GM18907 (cell line): Measurements from ENCODE around the gene U2AF2.

ENCODE experiments used
- ATAC-seq: cut with Tn5 transposase; IDR thresholded peaks from one replicate; pipeline ENCODE4 v1.9.1; 2021; ENCODE audit warnings: mild to moderate bottlenecking, moderate library complexity; ENCODE audit not compliant: unreplicated experiment

The U2AF2 gene

DNA sequence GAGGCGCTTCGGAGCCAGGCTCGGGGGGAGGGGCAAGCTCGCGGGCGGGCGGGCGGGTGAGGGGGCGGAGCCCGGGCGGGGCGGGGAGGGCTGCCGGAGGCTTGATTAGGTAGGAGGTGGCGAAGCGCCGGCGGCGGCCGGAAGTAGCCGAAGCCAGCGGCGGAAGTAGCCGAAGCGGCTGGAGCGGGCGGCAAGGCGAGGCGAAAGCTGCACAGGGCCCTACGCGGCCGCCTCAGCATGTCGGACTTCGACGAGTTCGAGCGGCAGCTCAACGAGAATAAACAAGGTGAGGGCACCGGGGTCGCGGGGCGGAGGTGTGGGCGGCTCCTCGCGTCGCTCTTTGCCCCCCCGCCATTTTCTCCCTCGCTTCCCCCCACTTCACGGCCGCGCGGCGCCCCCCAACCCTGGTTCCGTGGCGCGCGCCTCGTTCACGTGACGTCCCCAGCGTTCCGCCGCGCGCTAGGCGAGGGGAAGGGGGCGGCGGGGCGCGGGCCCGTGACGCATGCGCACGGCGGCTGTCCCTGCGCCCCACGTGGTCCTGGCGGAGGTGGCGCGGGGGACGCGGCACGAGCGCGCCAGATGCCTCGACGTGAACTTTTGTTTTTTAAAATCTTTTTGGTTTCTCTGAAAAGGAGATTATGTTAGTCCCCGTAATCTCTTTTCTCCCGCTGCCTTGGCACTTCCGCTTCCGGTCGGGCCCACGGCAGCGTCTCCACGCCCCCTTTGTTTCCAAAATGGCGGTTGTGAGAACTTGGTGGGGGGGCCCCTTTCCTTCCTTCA lies at the start of gene U2AF2:
Gene U2AF2, plus strand, starts transcription at position 168 of the 780 bp plus-strand sequence. Its CDS starts 70 bp downstream, at position 238.
- ATAC-seq: peak; percentile 43

DNA sequence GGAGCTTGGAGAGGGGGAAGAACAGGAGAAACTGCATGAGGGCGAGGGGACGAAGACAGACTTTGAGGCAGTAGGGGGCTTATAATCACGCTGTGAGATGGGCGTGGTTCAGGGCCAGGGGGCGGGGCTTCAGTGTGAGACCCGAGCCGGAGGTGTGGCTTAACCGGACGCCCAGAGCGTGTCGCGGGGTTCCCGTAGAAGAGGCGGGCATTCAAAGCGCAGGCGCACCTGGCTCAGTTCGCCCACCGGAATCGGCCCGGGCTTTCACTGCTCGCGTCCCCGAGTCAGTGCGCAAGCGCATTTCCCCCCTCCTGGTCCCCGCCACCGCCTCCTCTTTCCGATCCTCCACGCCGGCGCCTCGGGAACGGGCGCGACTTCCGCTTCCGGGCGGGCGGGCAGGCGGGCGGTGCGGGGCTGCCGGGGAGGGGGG lies 49.6 kb upstream of the U2AF2 start:
- peak; percentile 72 for ATAC-seq

DNA sequence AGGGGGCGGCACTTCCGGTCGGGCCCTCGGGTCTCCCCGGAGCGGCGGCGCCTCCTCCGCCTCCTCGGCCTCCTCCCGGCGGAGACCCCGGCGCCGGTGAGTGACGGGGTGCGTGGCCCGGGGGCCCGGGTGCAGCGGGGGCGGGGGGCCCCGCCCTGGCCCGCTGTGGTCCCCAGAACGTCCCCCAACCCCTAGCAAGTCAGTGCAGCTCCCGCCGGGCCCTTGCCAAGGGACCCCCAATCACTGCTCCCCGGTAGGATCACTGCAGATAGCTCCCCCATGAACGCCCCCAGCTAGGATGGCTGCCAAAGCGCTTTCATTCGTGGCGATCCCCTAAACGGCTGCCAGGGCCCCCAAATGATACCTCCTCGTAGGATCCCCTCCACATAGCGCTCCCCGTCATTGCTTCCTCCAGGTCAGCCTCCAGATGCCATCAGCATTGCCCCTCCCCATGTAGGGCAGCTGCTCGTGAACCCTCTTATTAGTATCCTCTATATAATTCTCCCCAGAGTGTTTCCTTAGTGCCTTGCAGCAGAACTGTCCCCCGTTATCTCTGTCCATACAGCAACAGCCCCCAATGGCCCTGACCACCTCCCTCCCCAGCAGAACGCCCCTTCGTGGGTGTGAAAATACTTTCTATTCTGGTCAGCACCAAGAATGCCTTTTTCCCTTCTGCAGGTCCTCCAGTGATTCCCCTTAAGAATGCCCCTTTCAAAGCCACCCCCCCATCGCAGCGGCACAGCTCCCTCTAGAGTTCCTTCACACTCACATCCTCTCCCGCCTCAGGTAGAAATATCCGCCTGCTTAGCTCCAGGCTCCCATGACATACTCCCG lies 49.0 kb upstream of the U2AF2 start, which contains the start of gene ZNF865:
Gene ZNF865, plus strand, starts transcription at position 11 of the 834 bp plus-strand sequence. CDS start 7,972 bp downstream, outside the sequence.
- ATAC-seq: peak; percentile 34

DNA sequence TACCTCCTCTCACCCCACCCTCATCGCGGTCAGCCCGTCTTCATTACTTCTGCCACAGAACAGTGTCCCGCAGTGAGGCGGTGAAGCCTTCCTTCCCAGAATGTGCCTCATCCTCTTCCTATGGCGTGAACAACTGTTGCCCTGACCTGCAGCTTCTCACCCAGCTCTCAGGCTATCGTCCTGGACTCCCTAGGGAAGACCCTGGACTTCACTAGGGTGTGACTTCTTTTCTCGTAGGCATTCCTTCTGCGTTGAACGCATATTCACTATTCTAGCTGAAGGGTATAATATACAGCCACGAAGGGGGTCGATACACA lies 48.4 kb upstream of the U2AF2 start:
- ATAC-seq: no peak

DNA sequence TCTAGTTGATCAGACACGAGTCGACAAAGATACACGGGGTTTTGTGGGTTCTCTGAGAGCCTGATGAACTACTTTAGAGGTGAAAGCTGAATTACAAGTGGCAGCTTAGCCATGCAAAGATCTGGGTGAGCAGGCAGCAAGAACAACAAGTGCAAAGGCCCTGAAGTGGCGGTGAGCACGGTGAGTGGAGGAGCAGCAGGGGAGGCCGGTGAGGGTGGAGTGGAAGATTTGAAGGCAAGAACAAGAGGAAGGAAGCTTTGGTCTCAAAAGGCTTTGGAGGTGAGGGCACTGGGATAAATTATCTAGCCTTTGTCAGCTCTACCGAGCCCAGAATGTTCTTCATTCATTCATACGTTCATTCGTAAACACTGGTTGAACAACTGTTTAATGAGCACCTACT lies 48.0 kb upstream of the U2AF2 start:
- no peak for ATAC-seq

DNA sequence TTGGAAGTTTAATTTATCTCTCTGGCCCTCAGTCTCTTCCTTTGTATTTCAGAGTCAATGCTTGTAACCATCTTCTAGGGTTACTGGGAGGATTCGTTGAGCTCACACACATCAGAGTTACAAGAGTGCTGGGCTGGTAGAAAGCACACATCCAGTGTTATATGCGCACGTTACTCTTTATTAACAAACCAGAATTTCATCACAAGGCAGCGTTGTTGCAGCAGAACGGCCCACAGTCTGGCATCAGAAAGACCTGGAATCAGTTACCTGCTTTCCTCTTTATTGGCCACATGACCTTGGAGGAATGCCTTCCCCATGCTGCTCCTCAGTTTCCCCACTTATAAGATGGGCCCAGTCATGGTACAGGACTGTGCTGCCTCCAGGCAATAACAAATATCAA lies 45.5 kb upstream of the U2AF2 start:
- no peak for ATAC-seq

GRCh38 chr19:55611300-55611982 lies 43.4 kb upstream of the U2AF2 start:
- no peak for ATAC-seq

- ATAC-seq: no peak
These were observed 42.7 kb upstream of the U2AF2 start for GRCh38 chr19:55611983-55612645.

GRCh38 chr19:55613396-55613795 lies 41.4 kb upstream of the U2AF2 start:
- ATAC-seq: no peak

- ATAC-seq: no peak
These were observed 40.7 kb upstream of the U2AF2 start for GRCh38 chr19:55613930-55614710.

DNA sequence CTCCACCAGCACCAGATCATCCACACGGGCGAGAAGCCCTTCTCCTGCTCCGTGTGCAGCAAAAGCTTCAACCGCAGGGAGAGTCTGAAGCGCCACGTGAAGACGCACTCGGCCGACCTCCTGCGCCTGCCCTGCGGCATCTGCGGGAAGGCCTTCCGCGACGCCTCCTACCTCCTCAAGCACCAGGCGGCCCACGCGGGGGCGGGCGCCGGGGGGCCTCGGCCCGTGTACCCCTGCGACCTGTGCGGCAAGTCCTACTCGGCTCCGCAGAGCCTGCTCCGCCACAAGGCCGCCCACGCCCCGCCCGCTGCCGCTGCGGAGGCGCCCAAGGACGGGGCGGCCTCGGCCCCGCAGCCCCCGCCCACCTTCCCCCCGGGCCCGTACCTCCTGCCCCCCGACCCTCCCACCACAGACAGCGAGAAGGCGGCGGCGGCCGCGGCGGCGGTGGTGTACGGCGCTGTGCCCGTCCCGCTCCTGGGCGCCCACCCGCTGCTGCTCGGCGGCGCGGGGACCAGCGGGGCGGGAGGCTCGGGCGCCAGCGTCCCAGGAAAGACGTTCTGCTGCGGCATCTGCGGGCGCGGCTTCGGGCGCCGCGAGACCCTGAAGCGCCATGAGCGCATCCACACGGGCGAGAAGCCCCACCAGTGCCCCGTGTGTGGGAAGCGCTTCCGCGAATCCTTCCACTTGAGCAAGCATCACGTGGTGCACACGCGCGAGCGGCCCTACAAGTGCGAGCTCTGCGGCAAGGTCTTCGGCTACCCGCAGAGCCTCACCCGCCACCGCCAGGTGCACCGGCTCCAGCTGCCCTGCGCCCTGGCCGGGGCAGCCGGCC lies 39.9 kb upstream of the U2AF2 start:
- no peak for ATAC-seq

DNA sequence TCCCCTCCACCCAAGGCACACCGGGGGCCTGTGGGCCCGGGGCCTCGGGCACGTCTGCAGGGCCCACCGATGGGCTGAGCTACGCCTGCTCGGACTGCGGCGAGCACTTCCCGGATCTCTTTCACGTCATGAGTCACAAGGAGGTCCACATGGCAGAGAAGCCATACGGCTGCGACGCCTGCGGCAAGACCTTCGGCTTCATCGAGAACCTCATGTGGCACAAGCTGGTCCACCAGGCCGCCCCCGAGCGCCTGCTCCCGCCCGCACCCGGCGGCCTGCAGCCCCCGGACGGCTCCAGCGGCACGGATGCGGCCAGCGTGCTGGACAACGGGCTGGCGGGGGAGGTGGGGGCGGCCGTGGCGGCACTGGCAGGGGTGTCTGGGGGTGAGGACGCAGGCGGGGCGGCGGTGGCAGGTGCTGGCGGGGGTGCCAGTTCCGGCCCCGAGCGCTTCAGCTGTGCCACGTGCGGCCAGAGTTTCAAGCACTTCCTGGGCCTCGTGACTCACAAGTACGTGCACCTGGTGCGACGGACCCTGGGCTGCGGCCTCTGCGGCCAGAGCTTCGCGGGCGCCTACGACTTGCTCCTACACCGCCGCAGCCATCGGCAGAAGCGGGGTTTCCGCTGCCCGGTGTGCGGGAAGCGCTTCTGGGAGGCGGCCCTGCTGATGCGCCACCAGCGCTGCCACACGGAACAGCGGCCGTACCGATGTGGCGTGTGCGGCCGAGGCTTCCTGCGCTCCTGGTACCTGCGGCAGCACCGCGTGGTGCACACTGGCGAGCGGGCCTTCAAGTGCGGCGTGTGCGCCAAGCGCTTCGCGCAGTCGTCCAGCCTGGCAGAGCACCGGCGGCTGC lies 39.1 kb upstream of the U2AF2 start:
- ATAC-seq: no peak

GRCh38 chr19:55616395-55616875 lies 38.4 kb upstream of the U2AF2 start:
- no peak for ATAC-seq

GRCh38 chr19:55617426-55617825 lies 37.4 kb upstream of the U2AF2 start:
- ATAC-seq: no peak

DNA sequence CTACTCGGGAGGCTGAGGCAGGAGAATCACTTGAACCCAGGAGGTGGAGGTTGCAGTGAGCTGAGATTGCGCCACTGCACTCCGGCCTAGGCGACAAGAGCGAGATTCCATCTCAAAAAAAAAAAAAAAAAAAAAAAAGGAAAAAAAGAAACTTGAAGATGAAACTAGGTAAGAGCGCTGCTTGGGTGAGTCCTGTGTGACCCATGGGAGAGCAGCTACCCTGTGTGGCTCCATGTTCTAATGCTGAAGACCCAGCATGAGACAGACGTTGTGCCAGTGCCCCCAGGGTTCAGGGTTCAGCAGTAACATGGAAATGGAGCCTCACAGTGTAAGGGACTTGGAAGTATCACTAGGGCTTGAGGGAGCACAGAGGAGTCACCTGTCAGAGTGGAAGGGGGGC lies 36.4 kb upstream of the U2AF2 start:
- no peak for ATAC-seq

DNA sequence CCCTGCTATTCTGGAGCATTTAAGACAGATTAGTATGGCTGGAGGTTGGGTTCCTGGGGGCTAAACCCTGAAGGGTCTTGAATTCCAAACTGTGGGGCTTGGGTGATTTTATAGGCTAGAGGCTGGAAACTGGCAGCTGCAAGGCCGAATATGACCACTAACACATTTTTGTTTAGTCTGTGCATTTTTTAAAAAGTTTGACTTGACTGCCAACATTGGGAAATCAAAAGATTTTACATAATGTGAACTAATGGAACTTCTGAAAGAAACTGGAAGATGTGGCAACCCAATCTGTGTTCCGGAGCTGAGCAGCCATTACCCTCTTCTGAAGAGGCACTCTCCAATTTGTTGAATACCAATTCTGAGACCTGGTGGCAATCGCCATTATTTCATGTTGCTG lies 35.5 kb upstream of the U2AF2 start:
- no peak for ATAC-seq

DNA sequence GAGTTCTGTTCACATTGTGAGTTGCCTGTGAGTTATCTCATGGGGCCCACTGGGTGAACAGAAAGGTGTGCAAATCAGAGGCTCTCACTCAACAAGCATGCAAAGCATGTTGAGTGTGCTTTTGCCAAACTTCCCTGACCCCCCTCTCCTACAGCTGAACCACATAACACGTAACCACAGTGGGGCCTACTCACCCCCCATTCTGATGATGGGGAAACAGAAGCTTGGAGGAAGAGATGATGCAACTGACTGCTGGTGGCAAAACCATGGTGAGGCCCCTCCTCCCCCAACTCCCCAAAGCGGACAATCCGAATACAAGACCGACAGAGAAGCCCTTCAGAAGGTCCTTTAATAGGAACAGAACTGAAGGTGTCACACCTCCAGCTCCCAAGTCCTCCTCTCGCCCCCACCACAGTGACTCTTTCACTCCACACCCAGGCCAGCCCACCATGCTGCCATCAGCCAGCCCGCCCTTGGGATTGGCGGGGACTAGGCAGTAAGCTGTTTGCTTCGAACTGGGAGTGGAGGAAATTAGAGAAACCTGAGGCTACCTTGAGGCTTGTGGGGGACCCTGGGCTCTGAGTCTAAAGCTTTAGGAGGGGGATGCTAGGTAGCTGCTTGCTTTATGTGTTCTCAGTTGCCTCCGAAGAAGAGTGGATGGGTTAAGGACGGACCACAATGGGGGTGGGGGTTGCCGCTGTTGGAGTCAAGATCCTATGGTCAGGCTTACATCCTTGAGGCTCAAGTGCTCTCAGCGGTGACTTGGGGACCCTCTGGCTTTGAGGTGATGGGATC lies 34.2 kb upstream of the U2AF2 start:
- no peak for ATAC-seq
